Esophagus muscularis mucosa (tissue), 4 donors: ENCODE measurements around the gene ERN2.

Experiments
- CTCF ChIP-seq, 3 experiments: fragments of 200-600 bp in 2 of 3; fragments of 450-650 bp in 1 of 3; sonication (generic) in 2 of 3; IDR thresholded peaks; one replicate each; pipeline ENCODE4 v1.5.1; 2017 to 2019; ENCODE audit warnings: antibody characterized with exemption in 3 of 3, mild to moderate bottlenecking in 2 of 3, moderate library complexity in 1 of 3
- EP300 ChIP-seq: sonication (generic); formaldehyde crosslinking; IDR thresholded peaks from one replicate; pipeline ENCODE4 v1.6.1; 2017; ENCODE audit warnings: antibody characterized with exemption
- POLR2A ChIP-seq: fragments of 450-650 bp; IDR thresholded peaks from one replicate; pipeline ENCODE4 v1.6.1; 2017; ENCODE audit warnings: antibody characterized with exemption, moderate library complexity, mild to moderate bottlenecking, low read depth
- POLR2AphosphoS5 ChIP-seq, 2 donors: sonication (generic); formaldehyde crosslinking; IDR thresholded peaks; one replicate each; pipeline ENCODE4 v1.6.1; 2017; ENCODE audit warnings: antibody characterized with exemption in 2 of 2

GRCh38 chr16:23650674-23651416, 62.2 kb downstream of the ERN2 start:
- TF ChIP-seq POLR2A: no peak
- TF ChIP-seq CTCF (IDR thresholded peaks at IDR 0.05): no peak
- TF ChIP-seq EP300: no peak
- TF ChIP-seq POLR2AphosphoS5 (IDR thresholded peaks at IDR 0.05): no peak
